Fibroblast of lung (primary cell): ENCODE results near the gene MARCHF6. TPM values are rescaled to one million over a fixed set of nuclear protein-coding genes. Genes with fewer than 3 reads are reported as not detected.

Experiments used
- DNase-seq, 2 donors: peaks; one replicate each; pipeline versions ENCODE4 v3.0.0 to v3.0.0-alpha.2; 2010; ENCODE audit warnings: low read depth in 2 of 2
- H2AFZ ChIP-seq: 2 replicates; pipeline ENCODE4 v1.5.1; 2012; ENCODE audit warnings: low read length, control low read depth, inconsistent platforms
- H3K27ac ChIP-seq: 2 replicates; pipeline ENCODE4 v1.5.1; 2011; ENCODE audit warnings: low read length, control low read depth; ENCODE audit not compliant: insufficient read depth
- H3K27me3 ChIP-seq: 2 replicates; pipeline ENCODE4 v1.5.1; 2011; ENCODE audit warnings: mild to moderate bottlenecking, low read length; ENCODE audit not compliant: control insufficient read depth, insufficient read depth
- H3K36me3 ChIP-seq: 2 replicates; pipeline ENCODE4 v1.5.1; 2011; ENCODE audit warnings: low read length; ENCODE audit not compliant: control insufficient read depth, insufficient read depth
- H3K4me1 ChIP-seq: 2 replicates; pipeline ENCODE4 v1.5.1; 2011; ENCODE audit warnings: low read length; ENCODE audit not compliant: control insufficient read depth, insufficient read depth; ENCODE audit errors: extremely low read depth
- H3K4me2 ChIP-seq: 2 replicates; pipeline ENCODE4 v1.5.1; 2011; ENCODE audit warnings: low read length, control low read depth; ENCODE audit not compliant: insufficient read depth; ENCODE audit errors: extremely low read depth
- H3K4me3 ChIP-seq, 4 experiments: fragments of 200-600 bp in 1 of 4; sonication (generic) in 1 of 4; replicated peaks in 1 of 4; 2 replicates each; pipeline ENCODE4 v1.5.1; 2011 to 2016; ENCODE audit warnings: low read length in 4 of 4, low read depth in 3 of 4, mild to moderate bottlenecking in 3 of 4, control low read depth in 2 of 4, inconsistent platforms in 1 of 4, mixed read lengths in 1 of 4; ENCODE audit not compliant: insufficient read depth in 1 of 4; ENCODE audit errors: control extremely low read depth in 1 of 4
- H3K79me2 ChIP-seq: 2 replicates; pipeline ENCODE4 v1.5.1; 2012; ENCODE audit warnings: mild to moderate bottlenecking, low read length, inconsistent platforms; ENCODE audit not compliant: control insufficient read depth, insufficient read depth
- H3K9ac ChIP-seq: 2 replicates; pipeline ENCODE4 v1.5.1; 2011; ENCODE audit warnings: mild to moderate bottlenecking, low read length, control low read depth; ENCODE audit not compliant: insufficient read depth
- H3K9me3 ChIP-seq: 2 replicates; pipeline ENCODE4 v1.5.1; 2012; ENCODE audit warnings: low read depth, low read length; ENCODE audit not compliant: control insufficient read depth, insufficient read depth
- H4K20me1 ChIP-seq: 2 replicates; pipeline ENCODE4 v1.5.1; 2011; ENCODE audit warnings: low read length; ENCODE audit not compliant: control insufficient read depth, insufficient read depth; ENCODE audit errors: extremely low read depth
- CTCF ChIP-seq, 2 donors: IDR thresholded peaks in 1 of 2; conservative IDR thresholded peaks in 1 of 2; 1 replicate in 1 of 2; 2 replicates in 1 of 2; pipeline ENCODE4 v1.5.1; 2011 to 2012; ENCODE audit warnings: low read length in 2 of 2, control low read depth in 1 of 2, inconsistent platforms in 1 of 2, low read depth in 1 of 2, mild to moderate bottlenecking in 1 of 2
- EZH2 ChIP-seq: IDR thresholded peaks from 2 replicates; pipeline ENCODE4 v1.5.1; 2012; ENCODE audit warnings: low read length, control low read depth, mild to moderate bottlenecking; ENCODE audit errors: missing control alignments
- polyA minus RNA-seq: library from RNA; depleted of rRNA, polyadenylated mRNA; stranded (reverse); fragments of >200 nt; gene quantifications from 2 replicates; pipeline ENCODE4 v1.2.3, GENCODE V29; 2011; ENCODE audit warnings: low replicate concordance
- polyA plus RNA-seq, 2 donors: library from polyadenylated mRNA; depleted of rRNA in 1 of 2; stranded (reverse) in 1 of 2; unstranded in 1 of 2; fragments of >200 nt; gene quantifications; 2 replicates each; pipeline ENCODE4 v1.2.1, GENCODE V29; 2011 to 2012; ENCODE audit warnings: missing spikeins in 1 of 2
- total RNA-seq: library from RNA; depleted of rRNA; stranded (reverse); fragments of >200 nt; gene quantifications from 2 replicates; pipeline ENCODE4 v1.2.1, GENCODE V29; 2014

MARCHF6 gene
- 48.0 and 67.9 TPM in 2 replicates for total RNA-seq
- polyA plus RNA-seq: 97.6 and 142 TPM in 2 replicates
- polyA plus RNA-seq (2012): 50.3 and 83.7 TPM in 2 replicates
- 159 and 220 TPM in 2 replicates for polyA minus RNA-seq

DNA sequence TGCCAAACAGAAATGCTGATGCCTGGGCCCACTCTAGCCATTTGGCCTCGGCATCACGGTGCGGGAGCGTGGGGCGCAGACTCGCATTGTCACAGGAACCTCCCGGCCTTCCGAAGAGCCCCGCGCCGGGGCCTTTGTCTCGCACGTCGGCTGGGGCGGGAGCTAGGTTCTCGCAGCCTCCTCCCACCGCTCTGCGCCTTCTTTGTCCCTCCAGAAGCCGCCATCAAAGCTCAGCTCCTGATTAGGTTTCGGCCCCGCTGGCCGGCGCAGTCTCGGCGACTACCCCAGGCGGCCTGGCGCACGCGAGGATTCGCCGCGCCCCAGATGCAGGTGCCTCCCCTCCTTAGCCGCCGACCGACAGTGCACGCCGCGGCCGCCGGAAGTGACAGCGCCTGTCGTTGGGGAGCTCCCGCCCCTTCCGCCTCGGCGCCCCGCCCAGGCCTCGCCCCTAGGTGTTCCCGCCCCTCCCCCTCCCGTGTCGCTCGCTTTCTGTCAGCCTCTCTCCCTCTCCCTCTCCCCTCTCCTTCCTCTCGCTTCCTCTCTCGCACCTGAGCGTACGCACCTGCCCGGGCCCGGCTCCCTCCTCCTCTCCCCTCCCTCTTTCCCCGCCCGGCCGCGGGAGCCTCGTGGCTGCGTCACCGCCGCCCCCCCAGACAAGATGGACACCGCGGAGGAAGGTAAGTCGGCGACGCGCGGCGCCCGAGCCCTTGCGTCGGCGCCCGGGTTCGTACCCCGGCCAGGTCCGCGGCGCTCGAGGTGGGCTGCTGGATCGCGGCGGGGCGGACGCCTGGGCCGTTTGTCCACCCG lies at the start of gene MARCHF6:
Gene MARCHF6 (plus strand): TSS at position 455 of the 807 bp plus-strand sequence. CDS start 204 bp downstream, at position 659.
- peaks cover 8% of the 10 kb centered on the region for H3K4me1 ChIP-seq
- H3K36me3 ChIP-seq: no peaks in the 10 kb centered on the region
- peaks cover 48% of the 10 kb centered on the region for H3K79me2 ChIP-seq
- H3K9me3 ChIP-seq: no peaks in the 10 kb centered on the region
- H3K4me3 ChIP-seq: peak within 1 kb of the TSS; percentile 80 to 92 (median 87)
- H3K4me2 ChIP-seq: peak within 1 kb of the TSS; percentile 96
- H4K20me1 ChIP-seq: peaks cover 5% of the 10 kb centered on the region
- H3K9ac ChIP-seq: peak within 1 kb of the TSS; percentile 95
- peak within 1 kb of the TSS; percentile 98 for H3K27ac ChIP-seq
- DNase-seq: peak; percentile 87 to 90
- TF ChIP-seq EZH2 (no peak), CTCF (conservative IDR thresholded peaks at IDR 0.05 in 1 of 2, IDR thresholded peaks at IDR 0.05 in 1 of 2; ENCODE audit: low read depth in 1 of 2, low read length in 2 of 2) (no peak)
- H2AFZ ChIP-seq: peak within 1 kb of the TSS; percentile 65
- no peaks in the 10 kb centered on the region for H3K27me3 ChIP-seq

DNA sequence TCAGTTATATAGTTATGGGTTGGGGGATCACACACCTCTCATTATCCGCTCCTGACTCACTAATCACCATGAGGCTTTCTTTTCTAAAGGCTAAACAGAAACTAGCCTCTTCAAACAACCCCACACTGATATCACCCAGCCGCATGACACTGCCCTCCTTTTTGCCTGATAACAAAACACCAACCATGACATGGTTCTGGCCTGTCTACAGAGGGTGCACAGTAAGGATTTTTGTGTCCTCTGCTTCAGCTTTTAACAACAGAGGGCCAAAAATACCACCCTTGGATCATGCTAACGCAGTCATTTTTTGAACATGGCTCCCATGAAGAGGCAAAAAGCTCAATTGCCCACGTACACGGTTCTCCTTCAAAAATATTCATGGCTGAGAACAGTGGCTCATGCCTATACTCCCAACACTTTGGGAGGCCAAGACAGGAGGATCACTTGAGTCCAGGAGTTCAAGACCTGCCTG lies 49.8 kb upstream of the MARCHF6 start:
- DNase-seq: no peak
- Histone ChIP-seq H3K9ac (no peak overlapping the region), H3K9me3 (no peaks in the 10 kb centered on the region), H4K20me1 (no peaks in the 10 kb centered on the region), H3K4me1 (no peaks in the 10 kb centered on the region), H2AFZ (no peak overlapping the region), H3K27ac (no peak overlapping the region), H3K4me3 (no peak overlapping the region), H3K27me3 (no peaks in the 10 kb centered on the region), H3K79me2 (no peaks in the 10 kb centered on the region), H3K36me3 (no peaks in the 10 kb centered on the region), H3K4me2 (no peak overlapping the region)
- no peak for TF ChIP-seq EZH2
- TF ChIP-seq CTCF (conservative IDR thresholded peaks at IDR 0.05 in 1 of 2, IDR thresholded peaks at IDR 0.05 in 1 of 2; ENCODE audit: low read depth in 1 of 2, low read length in 2 of 2): no peak

- no peaks in the 10 kb centered on the region for H3K36me3 ChIP-seq
- no peak overlapping the region for H3K9ac ChIP-seq
These were observed 48.6 kb upstream of the MARCHF6 start for GRCh38 chr5:10304932-10305331.

More at GRCh38 chr5:10304932-10305331, 48.6 kb upstream of the MARCHF6 start:
- no peak overlapping the region for H3K4me3 ChIP-seq
- H2AFZ ChIP-seq: no peak overlapping the region
- H3K79me2 ChIP-seq: no peaks in the 10 kb centered on the region
- no peak for TF ChIP-seq EZH2
- TF ChIP-seq CTCF (conservative IDR thresholded peaks at IDR 0.05 in 1 of 2, IDR thresholded peaks at IDR 0.05 in 1 of 2; ENCODE audit: low read depth in 1 of 2, low read length in 2 of 2): no peak
- H4K20me1 ChIP-seq: no peaks in the 10 kb centered on the region
- DNase-seq: no peak
- no peaks in the 10 kb centered on the region for H3K27me3 ChIP-seq
- no peaks in the 10 kb centered on the region for H3K9me3 ChIP-seq
- H3K4me2 ChIP-seq: no peak overlapping the region
- no peak overlapping the region for H3K27ac ChIP-seq
- H3K4me1 ChIP-seq: no peaks in the 10 kb centered on the region
